Measurements from ENCODE around the gene FLG2.
"Not testable (repeated sequence)": the region's sequence is repeated elsewhere in the genome, so short reads cannot be mapped to it uniquely, and the experiment has no call there.

Gene FLG2

GRCh38 chr1:152309955-152310354 lies 49.9 kb downstream of the FLG2 start:
- no CpG with 5 or more reads among the region's 9 CpGs for WGBS (ENCODE audit: extremely low coverage, insufficient coverage, insufficient read length)
- no peak overlapping the region for H3K9ac ChIP-seq (ENCODE audit: low read length)
- H3K36me3 ChIP-seq (ENCODE audit: control insufficient read depth in 1 of 2, insufficient read depth in 2 of 2, low read length in 2 of 2) = no peaks in the 10 kb centered on the region
- no peak overlapping the region for H2BK120ac ChIP-seq (ENCODE audit: insufficient read depth, low read length, poor library complexity)
- no peak overlapping the region for H2BK12ac ChIP-seq (ENCODE audit: low read length)
- H3K23ac ChIP-seq (ENCODE audit: low read length) = no peak overlapping the region
- DNase-seq = no peak
- no peak overlapping the region for H3K27ac ChIP-seq (ENCODE audit: low read depth, low read length)
- H4K8ac ChIP-seq (ENCODE audit: low read depth, low read length) = no peak overlapping the region
- H3K4me1 ChIP-seq (ENCODE audit: control insufficient read depth in 1 of 2, insufficient read depth in 2 of 2, low read length in 2 of 2) = no peaks in the 10 kb centered on the region
- no peak overlapping the region for H2BK5ac ChIP-seq (ENCODE audit: low read depth, low read length, poor library complexity)
- peak overlapping the region; percentile 29 for H3K4me3 ChIP-seq (ENCODE audit: low read depth, low read length)
- H3K4me2 ChIP-seq (ENCODE audit: low read length) = no peak overlapping the region
- no peaks in the 10 kb centered on the region for H3K79me2 ChIP-seq (ENCODE audit: control insufficient read depth, insufficient read depth, low read length, poor library complexity)
- no peak overlapping the region for H2AFZ ChIP-seq (ENCODE audit: insufficient read depth, low read length, poor library complexity)
- H4K12ac ChIP-seq (ENCODE audit: low read depth, low read length) = no peak overlapping the region
- no peak overlapping the region for H4K91ac ChIP-seq (ENCODE audit: low read depth, low read length)
- H3K9me3 ChIP-seq (ENCODE audit: insufficient read depth, low read depth, low read length) = peaks cover 66% of the 10 kb centered on the region
- no peak overlapping the region for H3K18ac ChIP-seq (ENCODE audit: low read length)
- H3K79me1 ChIP-seq (ENCODE audit: low read length) = no peaks in the 10 kb centered on the region
- H3K4ac ChIP-seq (ENCODE audit: low read depth, low read length) = no peak overlapping the region
- no peaks in the 10 kb centered on the region for H3K27me3 ChIP-seq (ENCODE audit: insufficient read depth, low read length)
- no peak overlapping the region for H2AK5ac ChIP-seq (ENCODE audit: low read length)
- H3K14ac ChIP-seq (ENCODE audit: low read length) = no peak overlapping the region

- H3K27me3 ChIP-seq (ENCODE audit: insufficient read depth, low read length); H4K91ac ChIP-seq (ENCODE audit: low read depth, low read length); H3K14ac ChIP-seq (ENCODE audit: low read length); DNase-seq; H3K18ac ChIP-seq (ENCODE audit: low read length); H3K4me2 ChIP-seq (ENCODE audit: low read length); H2BK5ac ChIP-seq (ENCODE audit: low read depth, low read length, poor library complexity); H4K8ac ChIP-seq (ENCODE audit: low read depth, low read length); H3K79me1 ChIP-seq (ENCODE audit: low read length); H3K36me3 ChIP-seq (ENCODE audit: control insufficient read depth in 1 of 2, insufficient read depth in 2 of 2, low read length in 2 of 2); H2AK5ac ChIP-seq (ENCODE audit: low read length); H4K12ac ChIP-seq (ENCODE audit: low read depth, low read length); H3K9ac ChIP-seq (ENCODE audit: low read length); H3K27ac ChIP-seq (ENCODE audit: low read depth, low read length); H3K4ac ChIP-seq (ENCODE audit: low read depth, low read length); H3K4me1 ChIP-seq (ENCODE audit: control insufficient read depth in 1 of 2, insufficient read depth in 2 of 2, low read length in 2 of 2); H3K23ac ChIP-seq (ENCODE audit: low read length); H2BK120ac ChIP-seq (ENCODE audit: insufficient read depth, low read length, poor library complexity); H3K79me2 ChIP-seq (ENCODE audit: control insufficient read depth, insufficient read depth, low read length, poor library complexity); H2BK12ac ChIP-seq (ENCODE audit: low read length); H2AFZ ChIP-seq (ENCODE audit: insufficient read depth, low read length, poor library complexity): not testable (repeated sequence)
- peaks cover 70% of the 10 kb centered on the region for H3K9me3 ChIP-seq (ENCODE audit: insufficient read depth, low read depth, low read length)
- no CpG with 5 or more reads among the region's 17 CpGs for WGBS (ENCODE audit: extremely low coverage, insufficient coverage, insufficient read length)
- peak overlapping the region; percentile 29 for H3K4me3 ChIP-seq (ENCODE audit: low read depth, low read length)
These were observed 50.4 kb downstream of the FLG2 start for GRCh38 chr1:152309320-152309901.

- H3K9me3 ChIP-seq (ENCODE audit: insufficient read depth, low read depth, low read length) = peaks cover 71% of the 10 kb centered on the region
- no CpG with 5 or more reads among the region's 7 CpGs for WGBS (ENCODE audit: extremely low coverage, insufficient coverage, insufficient read length)
- H3K4me2 ChIP-seq (ENCODE audit: low read length) = not testable (repeated sequence)
These were observed 51.0 kb downstream of the FLG2 start for GRCh38 chr1:152308758-152309157.

DNA sequence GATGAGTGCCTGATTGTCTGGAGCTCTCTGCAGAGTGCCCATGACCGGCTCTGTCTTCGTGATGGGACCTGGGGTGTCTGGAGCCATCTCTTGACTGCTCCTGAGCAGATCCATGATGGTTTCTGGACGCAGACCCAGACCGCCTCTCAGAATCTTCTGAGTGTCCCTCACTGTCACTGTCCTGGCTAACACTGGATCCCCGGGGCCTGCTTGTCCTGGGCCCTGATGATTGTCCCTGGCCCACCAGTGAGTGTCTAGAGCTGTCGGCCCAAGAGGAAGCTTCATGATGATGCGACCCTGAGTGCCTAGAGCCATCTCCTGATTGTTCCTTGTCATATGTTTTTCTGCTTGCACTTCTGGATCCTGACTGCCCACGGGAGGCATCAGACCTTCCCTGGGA lies 51.8 kb downstream of the FLG2 start:
- WGBS (ENCODE audit: extremely low coverage, insufficient coverage, insufficient read length) = no CpG with 5 or more reads among the region's 8 CpGs
- H4K91ac ChIP-seq (ENCODE audit: low read depth, low read length); H2BK120ac ChIP-seq (ENCODE audit: insufficient read depth, low read length, poor library complexity); H3K79me2 ChIP-seq (ENCODE audit: control insufficient read depth, insufficient read depth, low read length, poor library complexity); H4K12ac ChIP-seq (ENCODE audit: low read depth, low read length); H4K8ac ChIP-seq (ENCODE audit: low read depth, low read length); H3K4ac ChIP-seq (ENCODE audit: low read depth, low read length); H3K79me1 ChIP-seq (ENCODE audit: low read length); H2BK5ac ChIP-seq (ENCODE audit: low read depth, low read length, poor library complexity); DNase-seq; H3K14ac ChIP-seq (ENCODE audit: low read length); H3K4me3 ChIP-seq (ENCODE audit: low read depth, low read length); H3K4me2 ChIP-seq (ENCODE audit: low read length); H2AFZ ChIP-seq (ENCODE audit: insufficient read depth, low read length, poor library complexity); H2BK12ac ChIP-seq (ENCODE audit: low read length); H3K9ac ChIP-seq (ENCODE audit: low read length); H2AK5ac ChIP-seq (ENCODE audit: low read length); H3K18ac ChIP-seq (ENCODE audit: low read length); H3K23ac ChIP-seq (ENCODE audit: low read length); H3K27ac ChIP-seq (ENCODE audit: low read depth, low read length); H3K36me3 ChIP-seq (ENCODE audit: control insufficient read depth in 1 of 2, insufficient read depth in 2 of 2, low read length in 2 of 2); H3K4me1 ChIP-seq (ENCODE audit: control insufficient read depth in 1 of 2, insufficient read depth in 2 of 2, low read length in 2 of 2); H3K27me3 ChIP-seq (ENCODE audit: insufficient read depth, low read length): not testable (repeated sequence)
- H3K9me3 ChIP-seq (ENCODE audit: insufficient read depth, low read depth, low read length) = peaks cover 69% of the 10 kb centered on the region

More at GRCh38 chr1:152308758-152309157, 51.0 kb downstream of the FLG2 start:
- H2AFZ ChIP-seq (ENCODE audit: insufficient read depth, low read length, poor library complexity); DNase-seq; H3K4me3 ChIP-seq (ENCODE audit: low read depth, low read length); H3K79me1 ChIP-seq (ENCODE audit: low read length); H3K23ac ChIP-seq (ENCODE audit: low read length); H3K79me2 ChIP-seq (ENCODE audit: control insufficient read depth, insufficient read depth, low read length, poor library complexity); H2BK5ac ChIP-seq (ENCODE audit: low read depth, low read length, poor library complexity); H2BK12ac ChIP-seq (ENCODE audit: low read length); H4K8ac ChIP-seq (ENCODE audit: low read depth, low read length); H3K14ac ChIP-seq (ENCODE audit: low read length); H2AK5ac ChIP-seq (ENCODE audit: low read length); H3K27ac ChIP-seq (ENCODE audit: low read depth, low read length); H3K36me3 ChIP-seq (ENCODE audit: control insufficient read depth in 1 of 2, insufficient read depth in 2 of 2, low read length in 2 of 2); H2BK120ac ChIP-seq (ENCODE audit: insufficient read depth, low read length, poor library complexity); H4K12ac ChIP-seq (ENCODE audit: low read depth, low read length); H3K4ac ChIP-seq (ENCODE audit: low read depth, low read length); H3K27me3 ChIP-seq (ENCODE audit: insufficient read depth, low read length); H3K9ac ChIP-seq (ENCODE audit: low read length); H3K18ac ChIP-seq (ENCODE audit: low read length); H4K91ac ChIP-seq (ENCODE audit: low read depth, low read length); H3K4me1 ChIP-seq (ENCODE audit: control insufficient read depth in 1 of 2, insufficient read depth in 2 of 2, low read length in 2 of 2): not testable (repeated sequence)

Data from trophoblast cell (in vitro differentiated cells and primary cell).